Activated CD4-positive, CD25-positive, alpha-beta regulatory T cell treated with anti-CD3 and anti-CD28 coated beads, Interleukin-2, amount 50 U/mL, for 24 hours (primary cell): Measurements from ENCODE around the gene C1QA.
"Not testable (repeated sequence)": the region's sequence is repeated elsewhere in the genome, so short reads cannot be mapped to it uniquely, and the experiment has no call there.

ENCODE experiments used
- ATAC-seq, 2 donors: fragments of 150-1000 bp; cut with Tn5 transposase; one replicate each; pipeline ENCODE4 v1.10.0; 2021; ENCODE audit warnings: mild to moderate bottlenecking in 1 of 2, moderate library complexity in 1 of 2

C1QA gene

DNA sequence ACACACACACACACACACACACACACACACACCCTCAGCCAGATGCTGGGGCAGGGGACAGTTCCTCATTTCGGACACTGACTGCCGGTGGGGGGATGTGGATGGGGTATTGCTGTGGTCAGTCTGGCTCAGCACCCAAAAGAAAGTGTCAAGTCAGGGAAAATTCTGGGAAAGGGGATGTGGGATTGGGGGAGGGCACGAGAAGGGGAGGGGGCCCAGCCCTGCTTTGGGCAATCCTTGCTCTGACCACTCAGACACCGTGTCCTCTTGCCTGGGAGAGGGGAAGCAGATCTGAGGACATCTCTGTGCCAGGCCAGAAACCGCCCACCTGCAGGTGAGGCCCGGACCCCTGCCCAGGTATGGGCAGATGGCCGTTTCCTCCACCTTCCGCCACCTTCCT lies 7.0 kb downstream of the C1QA start, which contains the start of gene C1QC:
Gene C1QC (plus strand): TSS at position 253 of the 400 bp plus-strand sequence. CDS start 391 bp downstream, outside the sequence.
- no peak for ATAC-seq

GRCh38 chr1:22643928-22644327 lies 7.5 kb downstream of the C1QA start:
- no peak for ATAC-seq

- ATAC-seq, result no peak
These were observed 9.5 kb downstream of the C1QA start for GRCh38 chr1:22645931-22646330.

DNA sequence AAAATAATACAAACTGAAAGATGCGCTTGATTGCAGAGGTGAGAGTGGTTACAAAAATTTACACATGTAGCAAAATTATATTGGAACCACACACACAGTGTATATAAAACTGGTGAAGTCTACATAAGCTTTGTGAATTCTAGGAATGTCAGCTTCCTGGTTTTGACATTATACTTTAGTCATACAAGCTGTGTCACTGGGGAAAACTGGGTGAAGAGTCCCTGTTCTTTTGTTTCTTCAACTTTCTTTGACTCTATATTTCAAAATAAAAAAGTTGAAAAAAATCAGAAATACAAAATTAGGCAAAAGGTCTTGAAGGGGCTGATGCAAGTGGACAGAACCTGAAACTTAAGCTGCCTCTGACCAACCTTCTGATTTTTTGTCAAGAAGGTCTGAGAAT lies 10.0 kb downstream of the C1QA start:
- no peak for ATAC-seq

GRCh38 chr1:22650089-22650693 lies 13.8 kb downstream of the C1QA start:
- no peak for ATAC-seq

- no peak for ATAC-seq
These were observed 15.8 kb downstream of the C1QA start for GRCh38 chr1:22651941-22652856.

GRCh38 chr1:22652881-22653316 lies 16.5 kb downstream of the C1QA start, which contains the start of gene C1QB:
C1QB (plus strand) TSS chr1:22653236; CDS start chr1:22659463, 6,227 bp downstream.
- ATAC-seq, result no peak

GRCh38 chr1:22654692-22655091 lies 18.3 kb downstream of the C1QA start:
- no peak for ATAC-seq

- no peak for ATAC-seq
These were observed 22.1 kb downstream of the C1QA start for GRCh38 chr1:22658385-22659163.

DNA sequence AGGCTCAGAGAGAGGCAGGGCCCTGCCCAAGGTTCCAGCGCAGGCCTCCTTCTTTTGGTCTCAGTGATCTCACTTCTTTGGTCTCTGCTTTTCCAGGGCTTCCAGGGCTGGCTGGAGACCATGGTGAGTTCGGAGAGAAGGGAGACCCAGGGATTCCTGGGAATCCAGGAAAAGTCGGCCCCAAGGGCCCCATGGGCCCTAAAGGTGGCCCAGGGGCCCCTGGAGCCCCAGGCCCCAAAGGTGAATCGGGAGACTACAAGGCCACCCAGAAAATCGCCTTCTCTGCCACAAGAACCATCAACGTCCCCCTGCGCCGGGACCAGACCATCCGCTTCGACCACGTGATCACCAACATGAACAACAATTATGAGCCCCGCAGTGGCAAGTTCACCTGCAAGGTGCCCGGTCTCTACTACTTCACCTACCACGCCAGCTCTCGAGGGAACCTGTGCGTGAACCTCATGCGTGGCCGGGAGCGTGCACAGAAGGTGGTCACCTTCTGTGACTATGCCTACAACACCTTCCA lies 24.4 kb downstream of the C1QA start:
- no peak for ATAC-seq

GRCh38 chr1:22661880-22662279 lies 25.5 kb downstream of the C1QA start:
- ATAC-seq, result no peak

DNA sequence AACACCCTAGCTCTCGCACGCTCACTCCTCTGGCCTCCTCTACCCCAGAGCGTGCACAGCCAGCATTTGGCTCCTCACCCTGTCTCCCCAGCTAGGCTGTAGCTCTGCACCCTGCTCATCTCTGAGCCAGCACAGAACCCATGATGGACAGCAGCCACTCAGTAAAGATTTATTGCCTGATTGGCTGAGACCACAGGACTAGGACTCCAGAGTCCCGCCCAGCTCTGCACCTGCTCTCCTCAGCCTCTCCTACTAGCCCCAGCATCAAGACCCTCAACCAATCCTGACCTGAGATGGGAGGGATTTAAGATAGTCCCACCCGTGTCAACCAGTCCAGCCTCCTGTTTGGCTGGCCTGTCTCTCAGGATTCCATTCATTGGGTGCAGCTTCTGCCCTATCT lies 25.9 kb downstream of the C1QA start:
- peak; percentile 17 to 38 for ATAC-seq

GRCh38 chr1:22662986-22663408 lies 26.6 kb downstream of the C1QA start:
- ATAC-seq, result no peak

GRCh38 chr1:22665752-22666151 lies 29.3 kb downstream of the C1QA start:
- no peak for ATAC-seq

GRCh38 chr1:22666412-22666811 lies 30.0 kb downstream of the C1QA start:
- ATAC-seq, result no peak

DNA sequence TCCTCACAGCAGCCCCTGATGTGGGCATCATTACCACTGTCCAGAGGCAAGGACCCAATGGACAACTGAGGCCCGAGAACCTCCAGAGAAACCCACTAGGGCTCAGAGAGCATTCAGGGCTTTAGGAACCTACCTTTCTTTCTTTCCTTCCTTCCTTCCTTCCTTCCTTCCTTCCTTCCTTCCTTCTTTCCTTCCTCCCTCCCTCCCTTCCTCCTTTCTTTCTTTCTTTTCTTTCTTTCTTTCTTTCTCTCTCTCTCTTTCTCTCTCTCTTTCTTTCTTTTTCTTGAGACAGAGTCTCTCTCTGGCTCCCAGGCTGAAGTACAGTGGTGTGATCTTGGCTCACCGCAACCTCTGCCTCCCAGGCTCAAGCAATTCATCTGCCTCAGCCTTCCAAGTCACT lies 32.4 kb downstream of the C1QA start:
- not testable (repeated sequence) for ATAC-seq

DNA sequence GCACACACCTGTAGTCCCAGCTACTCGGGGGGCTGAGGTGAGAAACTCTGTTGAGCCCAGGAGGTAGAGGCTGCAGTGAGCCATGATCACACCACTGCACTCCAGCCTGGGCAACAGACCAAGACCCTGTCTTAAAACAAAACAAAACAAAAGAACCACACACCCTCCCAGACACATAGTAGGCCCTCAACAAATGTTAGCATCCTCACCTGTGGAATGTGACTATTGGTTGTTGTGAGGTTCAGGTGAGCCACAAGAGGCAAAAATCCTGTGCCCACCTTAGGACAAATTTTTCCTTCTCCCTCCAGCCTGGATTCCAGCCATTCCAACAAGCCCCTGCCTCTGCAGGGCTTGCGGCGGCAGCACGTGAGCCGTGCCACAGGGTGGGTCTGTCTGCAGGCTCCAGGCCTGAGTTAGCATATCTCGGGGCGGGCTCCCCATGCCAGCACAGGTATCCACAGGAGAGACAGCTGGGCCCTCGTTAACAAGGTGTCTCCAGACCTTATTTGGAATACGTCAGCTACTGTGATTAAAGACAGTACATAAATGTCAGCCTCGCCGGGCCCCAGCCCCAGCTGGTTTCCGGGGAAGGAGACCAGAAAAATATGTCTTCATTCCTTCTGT lies 34.0 kb downstream of the C1QA start:
- ATAC-seq, result no peak

- ATAC-seq, result no peak
These were observed 35.6 kb downstream of the C1QA start for GRCh38 chr1:22671999-22672398.

- peak; percentile 64 to 85 for ATAC-seq
These were observed 37.3 kb downstream of the C1QA start for GRCh38 chr1:22673486-22674409.

DNA sequence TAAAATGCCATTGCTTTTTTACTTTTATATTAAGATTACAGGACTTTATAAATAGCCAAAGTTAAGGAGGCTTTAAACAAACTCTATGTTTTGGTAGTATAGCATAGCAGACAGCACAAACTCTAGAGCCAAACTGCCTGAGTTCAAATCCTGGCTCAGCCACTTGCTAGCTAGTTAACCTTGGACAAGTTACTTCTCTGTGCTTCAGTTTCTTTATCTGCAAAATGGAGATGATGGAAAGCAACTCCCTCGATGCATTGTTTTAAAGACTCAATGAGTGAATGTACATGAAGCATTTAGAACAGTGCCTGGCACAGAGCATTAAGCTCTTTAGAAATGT lies 38.0 kb downstream of the C1QA start:
- ATAC-seq, result no peak

DNA sequence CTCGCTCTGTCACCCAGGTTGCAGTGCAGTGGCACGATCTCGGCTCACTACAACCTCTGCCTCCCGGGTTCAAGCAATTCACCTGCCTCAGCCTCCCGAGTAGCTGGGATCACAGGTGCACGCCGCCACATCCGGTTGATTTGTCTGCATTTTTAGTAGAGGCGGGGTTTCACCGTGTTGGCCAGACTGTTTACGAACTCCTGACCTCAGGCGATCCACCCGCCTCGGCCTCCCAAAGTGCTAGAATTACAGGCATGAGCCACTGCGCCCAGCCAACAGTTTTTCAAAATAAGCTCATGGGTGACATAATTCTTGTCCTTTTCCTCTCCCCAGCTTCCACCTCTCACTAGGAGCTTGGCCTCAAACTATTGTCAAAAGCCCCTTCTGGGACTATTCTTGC lies 39.7 kb downstream of the C1QA start:
- not testable (repeated sequence) for ATAC-seq
